Ectodermal cell (in vitro differentiated cells): ENCODE data around the gene PRELID3B. TPM values are rescaled to one million over a fixed set of nuclear protein-coding genes. Genes with fewer than 3 reads are reported as not detected.

Experiments used
- H3K27ac ChIP-seq: 2 replicates; pipeline ENCODE4 v1.7.0; 2013; ENCODE audit warnings: mild to moderate bottlenecking, low read depth, low read length; ENCODE audit not compliant: insufficient read depth, poor library complexity, severe bottlenecking
- H3K27me3 ChIP-seq: 2 replicates; pipeline ENCODE4 v1.7.0; 2013; ENCODE audit warnings: mild to moderate bottlenecking, low read length; ENCODE audit not compliant: insufficient read depth, control insufficient read depth, poor library complexity, severe bottlenecking
- H3K36me3 ChIP-seq: one replicate; pipeline ENCODE4 v1.7.0; 2013; ENCODE audit warnings: low read length; ENCODE audit not compliant: control insufficient read depth, insufficient read depth
- H3K4me1 ChIP-seq: one replicate; pipeline ENCODE4 v1.7.0; 2013; ENCODE audit warnings: low read length; ENCODE audit not compliant: control insufficient read depth, insufficient read depth
- H3K4me3 ChIP-seq: 2 replicates; pipeline ENCODE4 v1.7.0; 2013; ENCODE audit warnings: low read depth, low read length, control low read depth; ENCODE audit not compliant: insufficient read depth
- H3K9me3 ChIP-seq: 2 replicates; pipeline ENCODE4 v1.7.0; 2013; ENCODE audit warnings: mild to moderate bottlenecking, low read length, moderate library complexity; ENCODE audit not compliant: control insufficient read depth
- WGBS, 2 experiments: methylation state at CpG; one replicate each; pipeline ENCODE4 v1.1.7; 2013; ENCODE audit warnings: missing lambda C conversion rate in 2 of 2; 5-methylcytosine and 5-hydroxymethylcytosine counted together
- polyA plus RNA-seq, 4 experiments: library from polyadenylated mRNA; stranded (reverse); fragments of 50-300 nt; gene quantifications; one replicate each; pipeline ENCODE4 v1.2.3, GENCODE V29; 2013

The PRELID3B gene
- 43.9 TPM for polyA plus RNA-seq (2013, experiment 1 of 4)
- polyA plus RNA-seq (2013, experiment 2 of 4) = 39.0 TPM
- 36.5 TPM for polyA plus RNA-seq (2013, experiment 3 of 4)
- 38.7 TPM for polyA plus RNA-seq (2013, experiment 4 of 4)

- Histone ChIP-seq H3K9me3 (no peaks in the 10 kb centered on the region), H3K36me3 (peaks cover 8% of the 10 kb centered on the region), H3K4me1 (no peaks in the 10 kb centered on the region), H3K27me3 (no peaks in the 10 kb centered on the region), H3K4me3 (peak within 1 kb of the TSS; percentile 74), H3K27ac (no peak within 1 kb of the TSS)
- WGBS, 2 experiments = 9% methylated on average over 50 of the region's 50 CpGs
These were observed at the start of gene PRELID3B for GRCh38 chr20:59042151-59042795. TSS of gene PRELID3B (minus strand) at chr20:59042786. CDS start at chr20:59042730, 56 bp downstream.

- Histone ChIP-seq H3K36me3 (no peaks in the 10 kb centered on the region), H3K27me3 (no peaks in the 10 kb centered on the region), H3K4me1 (no peaks in the 10 kb centered on the region), H3K4me3 (no peak overlapping the region), H3K27ac (no peak overlapping the region), H3K9me3 (no peaks in the 10 kb centered on the region)
- 26 to 32% methylated on average over 5 of the region's 5 CpGs for WGBS, 2 experiments
These were observed 45.3 kb upstream of the PRELID3B start for GRCh38 chr20:59087829-59088433.

GRCh38 chr20:59086923-59087322 lies 44.3 kb upstream of the PRELID3B start:
- Histone ChIP-seq H3K4me1 (no peaks in the 10 kb centered on the region), H3K27me3 (no peaks in the 10 kb centered on the region), H3K36me3 (no peaks in the 10 kb centered on the region), H3K27ac (no peak overlapping the region), H3K4me3 (no peak overlapping the region), H3K9me3 (no peaks in the 10 kb centered on the region)
- 93 to 98% methylated on average over 4 to 5 of the region's 5 CpGs for WGBS, 2 experiments

- no peaks in the 10 kb centered on the region for H3K9me3 ChIP-seq
- no peaks in the 10 kb centered on the region for H3K4me1 ChIP-seq
- H3K27ac ChIP-seq = no peak overlapping the region
- H3K36me3 ChIP-seq = no peaks in the 10 kb centered on the region
- H3K27me3 ChIP-seq = no peaks in the 10 kb centered on the region
- no peak overlapping the region for H3K4me3 ChIP-seq
- WGBS, 2 experiments = 93 to 94% methylated on average over 8 of the region's 9 CpGs
These were observed 41.7 kb upstream of the PRELID3B start for GRCh38 chr20:59084041-59084850.

GRCh38 chr20:59082981-59083380 lies 40.4 kb upstream of the PRELID3B start:
- WGBS, 2 experiments = 98 to 100% methylated on average over 1 of the region's 1 CpG
- no peak overlapping the region for H3K27ac ChIP-seq

GRCh38 chr20:59082077-59082740 lies 39.6 kb upstream of the PRELID3B start:
- Histone ChIP-seq H3K36me3 (no peaks in the 10 kb centered on the region), H3K27me3 (no peaks in the 10 kb centered on the region), H3K27ac (no peak overlapping the region), H3K4me1 (no peaks in the 10 kb centered on the region), H3K4me3 (no peak overlapping the region), H3K9me3 (no peaks in the 10 kb centered on the region)
- 47 to 49% methylated on average over 1 of the region's 3 CpGs for WGBS, 2 experiments

More at GRCh38 chr20:59082981-59083380, 40.4 kb upstream of the PRELID3B start:
- H3K27me3 ChIP-seq = no peaks in the 10 kb centered on the region
- no peaks in the 10 kb centered on the region for H3K4me1 ChIP-seq
- H3K4me3 ChIP-seq = no peak overlapping the region
- no peaks in the 10 kb centered on the region for H3K36me3 ChIP-seq
- H3K9me3 ChIP-seq = no peaks in the 10 kb centered on the region

- Histone ChIP-seq H3K4me1 (no peaks in the 10 kb centered on the region), H3K36me3 (no peaks in the 10 kb centered on the region), H3K27ac (no peak overlapping the region), H3K27me3 (no peaks in the 10 kb centered on the region), H3K9me3 (no peaks in the 10 kb centered on the region), H3K4me3 (no peak overlapping the region)
- 85 to 88% methylated on average over 3 of the region's 3 CpGs for WGBS, 2 experiments
These were observed 38.5 kb upstream of the PRELID3B start for GRCh38 chr20:59081036-59081435.

- no peaks in the 10 kb centered on the region for H3K9me3 ChIP-seq
- no peak overlapping the region for H3K4me3 ChIP-seq
- H3K4me1 ChIP-seq = no peaks in the 10 kb centered on the region
- WGBS, 2 experiments = 91 to 95% methylated on average over 5 of the region's 5 CpGs
- H3K27me3 ChIP-seq = no peaks in the 10 kb centered on the region
- H3K27ac ChIP-seq = no peak overlapping the region
- H3K36me3 ChIP-seq = no peaks in the 10 kb centered on the region
These were observed 35.6 kb upstream of the PRELID3B start for GRCh38 chr20:59078231-59078630.

- 81 to 85% methylated on average over 1 of the region's 1 CpG for WGBS, 2 experiments
- Histone ChIP-seq H3K27me3 (no peaks in the 10 kb centered on the region), H3K4me1 (no peaks in the 10 kb centered on the region), H3K36me3 (no peaks in the 10 kb centered on the region), H3K9me3 (no peaks in the 10 kb centered on the region), H3K4me3 (no peak overlapping the region), H3K27ac (no peak overlapping the region)
These were observed 35.1 kb upstream of the PRELID3B start for GRCh38 chr20:59077705-59078104.
